GM18499 (cell line): Measurements from ENCODE around the gene AUH.

Experiments used
- ATAC-seq: cut with Tn5 transposase; IDR thresholded peaks from one replicate; pipeline ENCODE4 v1.9.1; 2021; ENCODE audit warnings: moderate number of reproducible peaks; ENCODE audit not compliant: insufficient read depth, unreplicated experiment

Gene AUH

GRCh38 chr9:91178281-91179236 is 183.2 kb downstream of the AUH start:
- no peak for ATAC-seq

- no peak for ATAC-seq
These were observed 183.9 kb downstream of the AUH start for GRCh38 chr9:91177661-91178280.

GRCh38 chr9:91177081-91177480 is 184.6 kb downstream of the AUH start:
- no peak for ATAC-seq

- ATAC-seq = no peak
These were observed 185.3 kb downstream of the AUH start for GRCh38 chr9:91176426-91176825.

- ATAC-seq = peak; percentile 68
These were observed 186.9 kb downstream of the AUH start for GRCh38 chr9:91174772-91175171.

- no peak for ATAC-seq
These were observed 189.4 kb downstream of the AUH start for GRCh38 chr9:91172329-91172728.

- ATAC-seq = no peak
These were observed 190.8 kb downstream of the AUH start for GRCh38 chr9:91170951-91171350.

- no peak for ATAC-seq
These were observed 194.8 kb downstream of the AUH start for GRCh38 chr9:91166796-91167366.

GRCh38 chr9:91164724-91165520 is 196.8 kb downstream of the AUH start:
- ATAC-seq = no peak
